ENCODE results near the gene OR10P1.
"Not testable (repeated sequence)": the region's sequence is repeated elsewhere in the genome, so short reads cannot be mapped to it uniquely, and the experiment has no call there.

OR10P1 gene, protein sequence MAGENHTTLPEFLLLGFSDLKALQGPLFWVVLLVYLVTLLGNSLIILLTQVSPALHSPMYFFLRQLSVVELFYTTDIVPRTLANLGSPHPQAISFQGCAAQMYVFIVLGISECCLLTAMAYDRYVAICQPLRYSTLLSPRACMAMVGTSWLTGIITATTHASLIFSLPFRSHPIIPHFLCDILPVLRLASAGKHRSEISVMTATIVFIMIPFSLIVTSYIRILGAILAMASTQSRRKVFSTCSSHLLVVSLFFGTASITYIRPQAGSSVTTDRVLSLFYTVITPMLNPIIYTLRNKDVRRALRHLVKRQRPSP

DNA sequence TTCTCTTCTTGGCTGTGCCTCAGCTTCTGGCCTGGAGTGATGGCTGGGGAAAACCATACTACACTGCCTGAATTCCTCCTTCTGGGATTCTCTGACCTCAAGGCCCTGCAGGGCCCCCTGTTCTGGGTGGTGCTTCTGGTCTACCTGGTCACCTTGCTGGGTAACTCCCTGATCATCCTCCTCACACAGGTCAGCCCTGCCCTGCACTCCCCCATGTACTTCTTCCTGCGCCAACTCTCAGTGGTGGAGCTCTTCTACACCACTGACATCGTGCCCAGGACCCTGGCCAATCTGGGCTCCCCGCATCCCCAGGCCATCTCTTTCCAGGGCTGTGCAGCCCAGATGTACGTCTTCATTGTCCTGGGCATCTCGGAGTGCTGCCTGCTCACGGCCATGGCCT is at the start of gene OR10P1:
TSS of gene OR10P1 (plus strand) at position 40 of the 400 bp plus-strand sequence. CDS start at position 40, 0 bp downstream.
- H3K4me1 Mint-ChIP-seq (ENCODE audit: low read depth) = peaks cover 22% of the 10 kb centered on the region
- H3K9me3 Mint-ChIP-seq = no peaks in the 10 kb centered on the region
- H3K27me3 Mint-ChIP-seq = peaks cover 35% of the 10 kb centered on the region
- peak within 1 kb of the TSS; percentile 17 for H3K27ac Mint-ChIP-seq
- no peaks in the 10 kb centered on the region for H3K36me3 Mint-ChIP-seq (ENCODE audit: low read depth)
- H3K4me3 Mint-ChIP-seq = peak within 1 kb of the TSS; percentile 32

DNA sequence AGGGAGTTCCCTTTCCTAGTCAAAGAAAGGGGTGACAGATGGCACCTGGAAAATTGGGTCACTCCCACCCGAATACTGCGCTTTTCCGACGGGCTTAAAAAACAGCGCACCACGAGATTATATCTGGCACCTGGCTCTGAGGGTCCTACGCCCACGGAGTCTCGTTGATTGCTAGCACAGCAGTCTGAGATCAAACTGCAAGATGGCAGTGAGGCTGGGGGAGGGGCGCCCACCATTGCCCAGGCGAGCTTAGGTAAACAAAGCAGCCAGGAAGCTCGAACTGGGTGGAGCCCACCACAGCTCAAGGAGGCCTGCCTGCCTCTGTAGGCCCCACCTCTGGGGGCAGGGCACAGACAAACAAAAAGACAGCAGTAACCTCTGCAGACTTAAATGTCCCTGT is 46.5 kb upstream of the OR10P1 start:
- H3K4me3 Mint-ChIP-seq; H3K4me1 Mint-ChIP-seq (ENCODE audit: low read depth); H3K9me3 Mint-ChIP-seq; H3K27ac Mint-ChIP-seq; H3K36me3 Mint-ChIP-seq (ENCODE audit: low read depth): not testable (repeated sequence)
- H3K27me3 Mint-ChIP-seq = peaks cover 30% of the 10 kb centered on the region

DNA sequence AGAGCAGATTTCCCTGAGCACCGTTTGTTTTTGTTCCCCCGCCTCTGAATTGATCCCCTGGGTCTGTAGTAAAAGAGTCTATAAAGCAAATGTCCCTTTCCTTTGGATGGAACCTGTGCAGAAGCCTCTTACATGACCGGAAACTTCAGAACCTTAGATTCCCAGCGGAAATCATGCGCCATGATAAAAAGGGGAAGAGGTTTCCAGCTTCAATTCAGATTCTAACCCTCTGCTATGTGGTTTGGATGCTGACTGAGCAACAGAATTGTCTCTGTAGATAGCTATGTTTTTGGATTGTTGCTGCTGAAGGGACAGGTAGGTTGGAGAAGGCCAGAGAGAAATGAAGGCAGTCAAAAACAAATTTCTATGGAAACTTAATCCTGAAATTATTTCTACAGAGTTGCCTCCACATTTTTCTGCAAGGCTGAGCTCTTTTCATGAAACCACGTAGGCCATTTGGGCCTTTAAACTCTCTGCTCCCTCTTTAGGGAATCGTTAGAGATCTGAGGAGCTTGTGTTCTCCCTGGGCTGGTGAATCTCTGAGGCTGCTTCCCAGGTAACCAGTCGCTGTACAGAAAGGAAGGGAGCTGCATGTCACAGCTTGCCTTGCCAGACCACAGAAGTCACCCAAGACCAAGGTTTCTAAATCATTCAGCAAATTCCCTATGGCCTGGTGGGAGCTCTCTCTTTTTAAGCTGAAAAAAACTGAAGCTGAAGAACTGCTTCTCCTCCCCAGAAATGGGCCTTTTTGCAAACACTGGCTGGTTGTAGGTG is 28.7 kb upstream of the OR10P1 start:
- H3K36me3 Mint-ChIP-seq (ENCODE audit: low read depth) = no peaks in the 10 kb centered on the region
- H3K27me3 Mint-ChIP-seq = peaks cover 43% of the 10 kb centered on the region
- H3K9me3 Mint-ChIP-seq = no peaks in the 10 kb centered on the region
- H3K27ac Mint-ChIP-seq = no peak overlapping the region
- H3K4me1 Mint-ChIP-seq (ENCODE audit: low read depth) = peaks cover 10% of the 10 kb centered on the region
- H3K4me3 Mint-ChIP-seq = no peak overlapping the region

DNA sequence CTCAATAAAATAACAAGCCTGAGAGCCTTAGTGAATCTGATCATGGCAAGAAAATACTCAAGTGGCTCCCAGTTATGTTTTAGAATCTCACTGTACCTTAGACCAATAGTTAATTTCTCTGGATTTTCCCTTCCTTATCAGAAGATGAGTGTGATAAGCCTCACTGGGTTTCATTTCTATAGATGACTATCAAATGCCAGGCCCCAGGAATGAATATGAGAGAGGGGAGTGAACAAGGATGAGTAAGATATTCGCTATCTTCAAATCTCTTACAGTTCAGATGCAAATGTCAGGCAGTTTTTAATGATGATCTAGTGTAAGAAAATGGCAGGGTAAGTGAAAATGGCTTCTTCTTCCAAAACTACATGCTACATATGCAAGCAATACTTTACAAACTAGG is 26.1 kb upstream of the OR10P1 start:
- H3K4me3 Mint-ChIP-seq = no peak overlapping the region
- H3K9me3 Mint-ChIP-seq = peaks cover 9% of the 10 kb centered on the region
- H3K27ac Mint-ChIP-seq = no peak overlapping the region
- peaks cover 10% of the 10 kb centered on the region for H3K4me1 Mint-ChIP-seq (ENCODE audit: low read depth)
- H3K27me3 Mint-ChIP-seq = peaks cover 50% of the 10 kb centered on the region
- H3K36me3 Mint-ChIP-seq (ENCODE audit: low read depth) = no peaks in the 10 kb centered on the region

DNA sequence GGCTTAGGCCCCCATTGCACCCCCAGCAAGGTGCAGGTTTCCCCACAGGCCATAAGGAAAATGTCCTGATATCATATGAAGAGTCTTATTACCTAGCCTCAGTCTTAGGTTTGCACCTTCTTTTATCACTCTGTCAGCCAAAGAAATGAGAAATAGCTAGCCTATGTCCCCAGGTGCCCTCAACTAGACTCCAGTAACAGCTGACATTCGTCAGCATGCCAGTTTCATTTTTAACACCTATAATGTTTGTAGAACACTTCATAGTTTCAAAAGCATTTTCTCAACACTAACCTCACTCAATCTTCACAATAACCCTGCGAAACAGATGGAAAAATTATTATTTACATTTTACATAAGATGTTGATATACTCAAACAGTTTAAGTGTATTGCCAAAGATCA is 24.0 kb upstream of the OR10P1 start:
- H3K27ac Mint-ChIP-seq = no peak overlapping the region
- H3K27me3 Mint-ChIP-seq = peaks cover 55% of the 10 kb centered on the region
- H3K9me3 Mint-ChIP-seq = peaks cover 18% of the 10 kb centered on the region
- no peaks in the 10 kb centered on the region for H3K36me3 Mint-ChIP-seq (ENCODE audit: low read depth)
- peaks cover 10% of the 10 kb centered on the region for H3K4me1 Mint-ChIP-seq (ENCODE audit: low read depth)
- no peak overlapping the region for H3K4me3 Mint-ChIP-seq

DNA sequence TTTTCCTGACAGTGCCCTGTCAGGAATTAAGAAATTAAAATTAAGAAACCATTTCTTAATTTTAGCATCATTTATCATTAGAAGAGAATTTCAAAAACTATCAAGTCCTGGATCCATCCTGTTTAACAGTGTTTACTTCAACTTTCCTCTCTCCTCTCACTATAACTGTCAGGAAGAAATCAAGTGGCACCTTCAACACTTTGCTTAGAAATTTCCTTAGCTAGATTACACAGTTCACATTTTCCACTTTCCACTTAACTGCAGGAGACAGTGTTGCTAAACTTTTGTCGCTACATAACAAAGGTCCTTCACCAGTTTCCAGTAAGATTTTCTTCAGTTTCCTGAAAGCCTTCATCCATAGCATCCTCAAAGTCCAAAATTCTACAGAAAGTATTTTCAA is 21.9 kb upstream of the OR10P1 start:
- Mint-ChIP-seq H3K36me3 (ENCODE audit: low read depth) (no peaks in the 10 kb centered on the region), H3K4me3 (no peak overlapping the region), H3K9me3 (peaks cover 18% of the 10 kb centered on the region), H3K27ac (no peak overlapping the region), H3K4me1 (ENCODE audit: low read depth) (peaks cover 10% of the 10 kb centered on the region), H3K27me3 (peaks cover 48% of the 10 kb centered on the region)

DNA sequence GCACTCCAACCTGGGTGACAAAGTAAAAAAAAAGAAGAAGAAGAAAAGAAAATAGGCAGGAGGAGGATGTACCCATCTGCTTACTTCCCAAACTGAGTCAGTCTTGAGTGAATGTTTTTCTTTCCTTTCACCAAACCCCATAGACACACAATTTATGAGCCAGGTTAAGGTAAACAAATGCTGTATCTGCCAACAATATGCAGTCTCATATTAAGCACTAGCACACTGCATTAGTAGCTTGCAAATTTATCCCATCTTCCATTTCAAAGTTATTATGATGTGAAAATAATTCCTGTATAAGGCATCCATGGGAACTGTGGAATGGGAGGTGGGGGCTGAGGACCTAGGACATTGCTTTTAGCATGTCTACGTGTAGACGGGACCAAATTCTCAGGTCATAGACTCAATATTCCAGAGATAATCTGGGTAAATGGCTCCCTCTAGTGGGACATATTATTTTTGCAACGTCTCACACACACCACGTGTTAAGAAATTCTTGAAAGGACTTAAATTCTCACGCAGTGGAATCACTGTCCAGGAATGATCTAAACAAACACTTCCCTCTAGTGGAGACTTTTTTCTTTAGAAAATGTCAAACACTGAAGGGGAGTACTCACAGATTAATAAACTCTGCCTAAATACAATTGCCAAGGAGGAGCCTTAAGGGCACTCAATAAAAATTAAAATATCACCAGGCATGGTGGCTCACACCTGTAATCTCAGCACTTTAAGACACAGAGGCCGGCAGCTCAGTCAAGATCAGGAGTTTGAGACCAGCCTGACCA is 17.1 kb upstream of the OR10P1 start:
- H3K9me3 Mint-ChIP-seq = peaks cover 18% of the 10 kb centered on the region
- no peaks in the 10 kb centered on the region for H3K36me3 Mint-ChIP-seq (ENCODE audit: low read depth)
- H3K27ac Mint-ChIP-seq = no peak overlapping the region
- H3K4me1 Mint-ChIP-seq (ENCODE audit: low read depth) = peaks cover 9% of the 10 kb centered on the region
- H3K4me3 Mint-ChIP-seq = no peak overlapping the region
- peaks cover 60% of the 10 kb centered on the region for H3K27me3 Mint-ChIP-seq

DNA sequence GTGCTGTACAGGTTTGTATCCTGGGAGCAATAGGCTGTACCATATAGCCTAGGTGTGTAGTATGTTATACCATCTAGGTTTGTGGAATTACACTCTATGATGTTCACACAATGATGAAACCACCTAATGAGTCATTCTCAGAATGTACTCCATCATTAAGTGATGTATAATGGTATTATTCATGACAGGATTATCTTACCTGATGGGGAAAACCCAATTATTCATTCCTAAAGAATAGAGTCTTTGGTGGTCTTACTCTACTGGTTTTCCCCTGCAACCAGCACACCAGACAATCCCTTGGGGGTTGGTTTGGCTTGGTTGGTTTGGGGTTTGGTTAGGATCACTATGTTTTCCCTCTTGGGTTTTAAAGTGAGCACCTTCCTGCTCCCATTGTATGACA is 12.6 kb upstream of the OR10P1 start:
- H3K4me3 Mint-ChIP-seq = no peak overlapping the region

DNA sequence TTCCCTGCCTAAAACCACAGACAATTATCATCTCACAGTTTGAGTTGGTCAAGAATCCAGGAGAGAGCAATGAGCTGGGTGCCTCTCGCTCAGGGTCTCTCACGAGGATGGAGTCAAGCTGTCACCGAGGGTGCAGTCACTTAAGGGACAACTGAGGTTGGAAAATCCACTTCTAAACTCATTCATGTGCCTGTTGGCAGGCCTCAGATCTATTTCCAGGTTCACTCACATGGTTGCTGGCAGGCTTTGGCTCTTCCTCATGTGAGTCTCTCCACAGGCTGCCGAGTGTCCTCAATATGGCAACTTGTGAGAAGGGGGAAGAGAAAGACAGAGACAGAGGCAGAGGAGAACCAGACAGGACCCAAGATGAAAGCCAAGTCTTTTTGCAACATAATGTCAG is 10.5 kb upstream of the OR10P1 start:
- Mint-ChIP-seq H3K4me3 (no peak overlapping the region), H3K4me1 (ENCODE audit: low read depth) (peaks cover 31% of the 10 kb centered on the region), H3K9me3 (no peaks in the 10 kb centered on the region), H3K27ac (no peak overlapping the region), H3K36me3 (ENCODE audit: low read depth) (no peaks in the 10 kb centered on the region), H3K27me3 (peaks cover 55% of the 10 kb centered on the region)

More for the DNA sequence above, 12.6 kb upstream of the OR10P1 start:
- H3K27me3 Mint-ChIP-seq = peaks cover 59% of the 10 kb centered on the region
- H3K27ac Mint-ChIP-seq = no peak overlapping the region
- H3K9me3 Mint-ChIP-seq = no peaks in the 10 kb centered on the region
- H3K4me1 Mint-ChIP-seq (ENCODE audit: low read depth) = peaks cover 22% of the 10 kb centered on the region
- H3K36me3 Mint-ChIP-seq (ENCODE audit: low read depth) = no peaks in the 10 kb centered on the region

DNA sequence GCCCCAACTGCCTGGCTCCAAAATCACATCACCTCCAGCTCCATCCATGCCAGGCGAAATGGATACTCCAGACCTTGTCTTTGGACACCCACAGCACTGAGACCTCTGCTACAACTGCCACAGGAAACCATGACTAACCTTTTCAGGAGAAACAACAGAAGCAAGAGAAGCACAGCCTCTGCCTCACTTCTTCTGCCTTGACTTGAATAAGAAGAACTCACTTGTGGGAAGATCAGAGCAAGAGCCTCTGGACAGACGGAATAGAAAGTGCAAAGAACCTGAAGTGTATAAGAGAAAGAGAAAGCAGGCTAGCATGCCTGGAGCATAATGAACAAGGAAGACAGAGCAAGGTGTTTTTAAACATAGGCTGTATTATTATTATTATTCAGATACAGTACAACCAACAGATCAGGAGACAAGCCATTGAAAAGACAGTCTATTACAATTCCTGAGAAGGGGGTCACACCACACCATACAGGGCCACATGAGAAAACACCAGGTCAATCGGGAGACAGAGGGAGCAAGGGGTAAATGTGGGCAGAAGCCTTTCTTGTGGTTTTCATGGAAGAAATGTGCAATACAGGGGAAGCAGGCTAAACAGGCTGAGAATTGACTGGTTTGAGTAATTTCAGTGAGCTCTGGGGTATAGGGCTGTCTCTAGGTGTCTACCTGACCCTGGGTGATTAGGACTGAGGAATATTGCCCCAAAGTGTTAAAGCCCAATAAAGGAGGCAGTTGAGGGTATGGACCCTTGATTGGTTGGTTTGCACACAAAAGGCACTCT is 7.4 kb upstream of the OR10P1 start:
- no peaks in the 10 kb centered on the region for H3K36me3 Mint-ChIP-seq (ENCODE audit: low read depth)
- H3K4me3 Mint-ChIP-seq = peak overlapping the region; percentile 12
- peaks cover 51% of the 10 kb centered on the region for H3K27me3 Mint-ChIP-seq
- H3K27ac Mint-ChIP-seq = peak overlapping the region; percentile 73
- no peaks in the 10 kb centered on the region for H3K9me3 Mint-ChIP-seq
- H3K4me1 Mint-ChIP-seq (ENCODE audit: low read depth) = peaks cover 26% of the 10 kb centered on the region

DNA sequence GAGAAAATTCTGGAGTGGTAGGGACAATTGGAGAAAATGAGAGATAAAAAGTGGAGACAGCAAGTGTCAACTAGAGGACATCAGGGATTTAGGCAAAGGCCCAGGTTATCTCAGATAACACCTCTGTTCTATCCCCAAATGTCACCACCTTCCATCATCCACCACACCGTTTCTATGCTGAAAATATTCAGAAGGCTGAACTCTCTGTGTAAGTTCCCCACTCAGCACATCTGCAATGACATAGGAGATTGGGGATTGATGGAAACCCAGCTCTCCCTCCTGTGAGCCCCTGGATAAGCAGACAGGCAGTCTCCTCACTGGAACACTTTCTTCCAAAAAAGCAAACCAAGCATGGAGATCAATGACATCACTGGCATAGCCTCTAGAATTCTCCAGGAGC is 5.6 kb upstream of the OR10P1 start:
- H3K4me1 Mint-ChIP-seq (ENCODE audit: low read depth) = peaks cover 24% of the 10 kb centered on the region
- H3K9me3 Mint-ChIP-seq = no peaks in the 10 kb centered on the region
- peaks cover 43% of the 10 kb centered on the region for H3K27me3 Mint-ChIP-seq
- H3K27ac Mint-ChIP-seq = no peak overlapping the region
- no peak overlapping the region for H3K4me3 Mint-ChIP-seq
- no peaks in the 10 kb centered on the region for H3K36me3 Mint-ChIP-seq (ENCODE audit: low read depth)

DNA sequence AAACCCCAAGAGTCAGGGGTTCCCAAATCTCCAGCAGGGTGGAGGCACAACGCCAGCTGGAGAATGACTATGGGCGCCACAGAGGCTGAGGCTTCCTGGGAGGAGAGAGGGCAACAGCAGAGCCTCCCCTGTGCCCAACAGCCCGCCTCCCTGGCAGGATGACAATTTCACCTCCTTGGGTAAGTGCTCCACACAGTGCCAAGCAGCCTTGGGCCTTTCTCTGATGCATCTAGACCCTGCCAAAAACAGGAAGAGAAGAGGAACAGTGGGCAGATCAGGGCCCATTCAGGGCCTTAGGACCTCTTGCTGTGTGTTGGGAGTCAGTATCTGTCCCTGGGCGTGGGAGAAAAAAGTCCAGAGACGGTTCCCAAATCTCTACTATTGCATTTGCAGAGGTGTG is 5.0 kb upstream of the OR10P1 start:
- Mint-ChIP-seq H3K4me3 (no peak overlapping the region), H3K27me3 (peaks cover 38% of the 10 kb centered on the region), H3K27ac (no peak overlapping the region), H3K36me3 (ENCODE audit: low read depth) (no peaks in the 10 kb centered on the region), H3K4me1 (ENCODE audit: low read depth) (peaks cover 30% of the 10 kb centered on the region), H3K9me3 (no peaks in the 10 kb centered on the region)

DNA sequence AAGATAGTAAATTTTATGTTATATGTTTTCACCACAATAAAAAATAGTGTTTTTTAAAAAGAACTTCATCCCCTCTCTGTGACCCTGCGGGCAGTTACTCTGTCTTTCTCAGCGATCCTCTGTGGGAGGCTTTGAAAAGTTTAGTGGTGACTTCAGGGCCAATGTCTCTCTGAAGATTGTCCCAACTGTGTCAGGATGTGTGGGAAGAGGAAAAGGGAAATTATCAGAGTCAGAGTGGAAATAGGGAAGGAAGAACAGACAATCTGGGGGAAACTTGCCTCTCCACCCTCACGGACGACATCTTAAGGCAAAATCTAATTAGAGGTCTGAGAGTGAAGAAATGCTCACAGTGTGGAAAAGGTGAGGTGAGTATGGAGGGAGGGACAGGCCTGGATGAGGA is 3.5 kb upstream of the OR10P1 start:
- Mint-ChIP-seq H3K36me3 (ENCODE audit: low read depth) (no peaks in the 10 kb centered on the region), H3K9me3 (no peaks in the 10 kb centered on the region), H3K4me1 (ENCODE audit: low read depth) (peaks cover 38% of the 10 kb centered on the region), H3K4me3 (no peak overlapping the region), H3K27me3 (peaks cover 40% of the 10 kb centered on the region), H3K27ac (no peak overlapping the region)

DNA sequence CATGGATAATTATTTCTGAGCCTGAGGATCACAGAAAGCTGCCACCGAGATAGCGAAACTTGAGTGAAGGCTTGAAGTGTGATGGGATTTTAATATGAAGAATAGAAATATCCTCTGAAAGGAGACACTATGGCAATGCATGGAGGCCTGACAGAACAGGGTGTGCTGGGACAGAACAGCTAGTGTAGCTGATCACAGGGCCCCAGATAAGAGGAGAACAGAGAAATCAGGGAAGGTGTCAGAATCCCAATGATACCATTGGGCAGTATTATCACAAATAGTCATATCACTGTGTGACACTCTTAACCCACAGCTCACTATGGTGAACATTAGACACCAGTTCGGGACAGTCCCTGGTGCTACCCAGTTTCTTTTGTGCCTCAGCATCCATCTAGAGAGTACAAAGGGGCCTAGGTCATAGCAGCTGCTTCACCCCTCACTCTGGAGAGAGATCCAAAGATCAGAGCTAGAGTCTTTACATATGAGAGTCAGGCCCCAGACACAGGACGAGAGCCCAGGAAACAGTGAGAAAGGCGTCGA is 506 bp upstream of the OR10P1 start:
- peaks cover 20% of the 10 kb centered on the region for H3K4me1 Mint-ChIP-seq (ENCODE audit: low read depth)
- peaks cover 37% of the 10 kb centered on the region for H3K27me3 Mint-ChIP-seq

More for the DNA sequence above, 506 bp upstream of the OR10P1 start:
- no peaks in the 10 kb centered on the region for H3K36me3 Mint-ChIP-seq (ENCODE audit: low read depth)
- no peaks in the 10 kb centered on the region for H3K9me3 Mint-ChIP-seq
- H3K4me3 Mint-ChIP-seq = no peak overlapping the region
- no peak overlapping the region for H3K27ac Mint-ChIP-seq
